SU-DHL-6 (cell line): ENCODE data around the gene STAC.
"Not testable (repeated sequence)": the region's sequence is repeated elsewhere in the genome, so short reads cannot be mapped to it uniquely, and the experiment has no call there.

Experiments used
- H2AFZ ChIP-seq: fragments of 200-600 bp; sonication (generic); 2 replicates; pipeline ENCODE4 v1.6.1; 2014; ENCODE audit warnings: low read depth, mild to moderate bottlenecking, moderate library complexity, mixed read lengths, antibody characterized with exemption, low read length; ENCODE audit not compliant: severe bottlenecking
- H3F3A ChIP-seq: fragments of 200-600 bp; shearing (Covaris generic); 2 replicates; pipeline ENCODE4 v1.6.0; 2016; ENCODE audit warnings: antibody characterized with exemption, mild to moderate bottlenecking; ENCODE audit not compliant: insufficient read depth
- H3K27ac ChIP-seq: fragments of 200-600 bp; sonication (generic); 2 replicates; pipeline ENCODE4 v1.5.1; 2016; ENCODE audit warnings: low read depth, mild to moderate bottlenecking, low read length, moderate library complexity, mixed read lengths
- H3K27me3 ChIP-seq: fragments of 200-600 bp; sonication (generic), shearing (Covaris generic); 2 replicates; pipeline ENCODE4 v1.6.0; 2014; ENCODE audit warnings: mild to moderate bottlenecking, low read length
- H3K36me3 ChIP-seq: fragments of 200-600 bp; sonication (generic); 2 replicates; pipeline ENCODE4 v1.6.1; 2014; ENCODE audit warnings: mild to moderate bottlenecking, low read length, mixed read lengths
- H3K4me2 ChIP-seq: fragments of 300-600, 200-600 bp; shearing (Covaris generic), sonication (generic); 2 replicates; pipeline ENCODE4 v1.6.0; 2014; ENCODE audit warnings: low read length, low read depth, mild to moderate bottlenecking; ENCODE audit not compliant: poor library complexity, severe bottlenecking
- H3K4me3 ChIP-seq: fragments of 200-600 bp; sonication (generic); 2 replicates; pipeline ENCODE4 v1.5.1; 2014; ENCODE audit warnings: antibody characterized with exemption, low read length, mild to moderate bottlenecking, mixed read lengths; ENCODE audit not compliant: insufficient read depth, poor library complexity, severe bottlenecking
- H3K79me2 ChIP-seq: fragments of 200-600 bp; sonication (generic); 2 replicates; pipeline ENCODE4 v1.6.1; 2014; ENCODE audit warnings: mild to moderate bottlenecking, low read length, moderate library complexity; ENCODE audit not compliant: insufficient read depth
- H3K9ac ChIP-seq: fragments of 200-600 bp; sonication (generic); 2 replicates; pipeline ENCODE4 v1.7.0; 2014; ENCODE audit warnings: mild to moderate bottlenecking, low read length
- H3K9me2 ChIP-seq: fragments of 200-600 bp; sonication (generic); replicated peaks from 2 replicates; pipeline ENCODE4 v1.6.1; 2014; ENCODE audit warnings: low read length; ENCODE audit not compliant: insufficient read depth
- H3K9me3 ChIP-seq: fragments of 200-600 bp; sonication (generic); 2 replicates; pipeline ENCODE4 v1.6.1; 2014; ENCODE audit warnings: low read length, mixed read lengths; ENCODE audit not compliant: insufficient read depth
- H4K20me1 ChIP-seq: fragments of 200-600 bp; sonication (generic); 2 replicates; pipeline ENCODE4 v1.6.1; 2014; ENCODE audit warnings: low read depth, mild to moderate bottlenecking, antibody characterized with exemption, low read length, moderate library complexity, mixed read lengths
- CTCF ChIP-seq: fragments of 200-600 bp; sonication (generic); IDR thresholded peaks from one replicate; pipeline ENCODE4 v1.5.1; 2017; ENCODE audit warnings: antibody characterized with exemption, mild to moderate bottlenecking, low read length, moderate library complexity; ENCODE audit not compliant: insufficient read depth, poor library complexity, severe bottlenecking
- EZH2phosphoT487 ChIP-seq: fragments of 200-600 bp; sonication (generic), shearing (Covaris generic); conservative IDR thresholded peaks from 2 replicates; pipeline ENCODE4 v1.6.1; 2018; ENCODE audit warnings: mild to moderate bottlenecking, antibody characterized with exemption, low read length, moderate library complexity, mixed read lengths

The STAC gene

GRCh38 chr3:36575241-36575640 is 194.9 kb downstream of the STAC start:
- no peaks in the 10 kb centered on the region for H3K27me3 ChIP-seq
- no peak overlapping the region for H3K9ac ChIP-seq
- H3K4me2 ChIP-seq, result no peak overlapping the region
- no peaks in the 10 kb centered on the region for H4K20me1 ChIP-seq
- H3K36me3 ChIP-seq, result no peaks in the 10 kb centered on the region
- H3K4me3 ChIP-seq, result no peak overlapping the region
- H3F3A ChIP-seq, result no peaks in the 10 kb centered on the region
- H3K9me3 ChIP-seq, result no peaks in the 10 kb centered on the region
- no peak overlapping the region for H3K27ac ChIP-seq
- no peak for TF ChIP-seq CTCF
- no peak for TF ChIP-seq EZH2phosphoT487
- H3K79me2 ChIP-seq, result no peaks in the 10 kb centered on the region
- no peaks in the 10 kb centered on the region for H3K9me2 ChIP-seq
- no peak overlapping the region for H2AFZ ChIP-seq

DNA sequence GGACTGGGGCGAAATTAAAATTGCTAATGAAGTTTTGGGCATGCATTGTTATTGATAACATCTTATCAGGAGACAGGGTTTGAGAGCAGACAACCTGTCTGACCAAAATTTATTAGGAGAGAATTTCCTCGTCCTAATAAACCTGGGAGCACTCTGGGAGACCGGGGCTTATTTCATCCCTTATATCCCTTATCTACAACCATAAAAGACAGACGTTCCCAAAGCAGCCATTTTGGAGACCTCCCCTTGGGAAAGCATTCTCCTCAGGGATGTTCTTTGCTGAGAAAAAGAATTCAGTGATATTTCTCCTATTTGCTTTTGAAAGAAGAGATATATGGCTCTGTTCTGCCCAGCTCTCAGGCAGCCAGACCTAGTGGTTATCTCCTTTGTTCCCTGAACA is 198.1 kb downstream of the STAC start:
- not testable (repeated sequence) for H3K4me2 ChIP-seq, H3K9me2 ChIP-seq, H3K9me3 ChIP-seq, H3F3A ChIP-seq, H3K9ac ChIP-seq, H2AFZ ChIP-seq, H4K20me1 ChIP-seq, H3K36me3 ChIP-seq, H3K4me3 ChIP-seq, H3K79me2 ChIP-seq, H3K27ac ChIP-seq, H3K27me3 ChIP-seq

- no peaks in the 10 kb centered on the region for H4K20me1 ChIP-seq
- H3K36me3 ChIP-seq, result no peaks in the 10 kb centered on the region
- no peak overlapping the region for H2AFZ ChIP-seq
- TF ChIP-seq CTCF (no peak), EZH2phosphoT487 (no peak)
- H3K4me3 ChIP-seq, result no peak overlapping the region
- H3K79me2 ChIP-seq, result no peaks in the 10 kb centered on the region
- H3F3A ChIP-seq, result no peaks in the 10 kb centered on the region
- H3K27me3 ChIP-seq, result no peaks in the 10 kb centered on the region
- H3K4me2 ChIP-seq, result no peak overlapping the region
- H3K9ac ChIP-seq, result no peak overlapping the region
- H3K9me3 ChIP-seq, result no peaks in the 10 kb centered on the region
- no peak overlapping the region for H3K27ac ChIP-seq
- no peaks in the 10 kb centered on the region for H3K9me2 ChIP-seq
Observed at GRCh38 chr3:36579746-36580145, 199.4 kb downstream of the STAC start.

GRCh38 chr3:36580716-36581115 is 200.4 kb downstream of the STAC start:
- Histone ChIP-seq H3K4me3 (no peak overlapping the region), H3K27me3 (no peaks in the 10 kb centered on the region), H3K27ac (no peak overlapping the region), H3K9ac (no peak overlapping the region), H3K36me3 (no peaks in the 10 kb centered on the region), H3K79me2 (no peaks in the 10 kb centered on the region), H2AFZ (no peak overlapping the region), H3K4me2 (no peak overlapping the region), H3F3A (no peaks in the 10 kb centered on the region), H4K20me1 (no peaks in the 10 kb centered on the region), H3K9me2 (no peaks in the 10 kb centered on the region), H3K9me3 (no peaks in the 10 kb centered on the region)
- TF ChIP-seq CTCF (no peak), EZH2phosphoT487 (no peak)
